Trophoblast cell (in vitro differentiated cells and primary cell): Measurements from ENCODE around the gene TACR2.
A peak's percentile ranks its signal among the peaks of the same experiment; 100 is the strongest.

Experiments
- DNase-seq, 2 donors: peaks; one replicate each; pipeline ENCODE4 v3.0.0-alpha.2; 2016
- H2AFZ ChIP-seq: 2 replicates; pipeline ENCODE4 v1.6.1; 2013; ENCODE audit warnings: low read length, moderate library complexity, mild to moderate bottlenecking; ENCODE audit not compliant: insufficient read depth, poor library complexity
- H2AK5ac ChIP-seq: 2 replicates; pipeline ENCODE4 v1.6.1; 2013; ENCODE audit warnings: mild to moderate bottlenecking, low read length
- H2BK120ac ChIP-seq: 2 replicates; pipeline ENCODE4 v1.6.1; 2013; ENCODE audit warnings: low read length, mild to moderate bottlenecking, moderate library complexity; ENCODE audit not compliant: insufficient read depth, poor library complexity
- H2BK12ac ChIP-seq: 2 replicates; pipeline ENCODE4 v1.6.1; 2013; ENCODE audit warnings: mild to moderate bottlenecking, low read length, moderate library complexity
- H2BK5ac ChIP-seq: 2 replicates; pipeline ENCODE4 v1.6.1; 2013; ENCODE audit warnings: low read length, low read depth, moderate library complexity, mild to moderate bottlenecking; ENCODE audit not compliant: poor library complexity
- H3K14ac ChIP-seq: 2 replicates; pipeline ENCODE4 v1.6.1; 2013; ENCODE audit warnings: mild to moderate bottlenecking, low read length
- H3K18ac ChIP-seq: 2 replicates; pipeline ENCODE4 v1.6.1; 2013; ENCODE audit warnings: mild to moderate bottlenecking, low read length
- H3K23ac ChIP-seq: 2 replicates; pipeline ENCODE4 v1.6.1; 2013; ENCODE audit warnings: low read length
- H3K27ac ChIP-seq: 2 replicates; pipeline ENCODE4 v1.5.1; 2013; ENCODE audit warnings: low read depth, mild to moderate bottlenecking, inconsistent platforms, low read length, moderate library complexity
- H3K27me3 ChIP-seq: 2 replicates; pipeline ENCODE4 v1.6.1; 2013; ENCODE audit warnings: inconsistent platforms, mild to moderate bottlenecking, low read length, moderate library complexity; ENCODE audit not compliant: insufficient read depth
- H3K36me3 ChIP-seq, 2 experiments: 1 replicate in 1 of 2; 2 replicates in 1 of 2; pipeline ENCODE4 v1.6.1; 2013; ENCODE audit warnings: low read length in 2 of 2, mild to moderate bottlenecking in 2 of 2, moderate library complexity in 1 of 2; ENCODE audit not compliant: insufficient read depth in 2 of 2, control insufficient read depth in 1 of 2
- H3K4ac ChIP-seq: 2 replicates; pipeline ENCODE4 v1.6.1; 2013; ENCODE audit warnings: low read depth, mild to moderate bottlenecking, low read length, moderate library complexity
- H3K4me1 ChIP-seq, 2 experiments: 1 replicate in 1 of 2; 2 replicates in 1 of 2; pipeline ENCODE4 v1.6.1; 2013; ENCODE audit warnings: low read length in 2 of 2, mild to moderate bottlenecking in 2 of 2, moderate library complexity in 1 of 2; ENCODE audit not compliant: insufficient read depth in 2 of 2, control insufficient read depth in 1 of 2
- H3K4me2 ChIP-seq: 2 replicates; pipeline ENCODE4 v1.6.1; 2013; ENCODE audit warnings: inconsistent platforms, mild to moderate bottlenecking, low read length, moderate library complexity
- H3K4me3 ChIP-seq: 2 replicates; pipeline ENCODE4 v1.5.1; 2013; ENCODE audit warnings: mild to moderate bottlenecking, low read depth, low read length, inconsistent platforms
- H3K79me1 ChIP-seq: one replicate; pipeline ENCODE4 v1.6.1; 2013; ENCODE audit warnings: low read length
- H3K79me2 ChIP-seq: 2 replicates; pipeline ENCODE4 v1.6.1; 2013; ENCODE audit warnings: low read length, mild to moderate bottlenecking; ENCODE audit not compliant: control insufficient read depth, insufficient read depth, poor library complexity
- H3K9ac ChIP-seq: 2 replicates; pipeline ENCODE4 v1.6.1; 2013; ENCODE audit warnings: mild to moderate bottlenecking, low read length
- H3K9me3 ChIP-seq: 2 replicates; pipeline ENCODE4 v1.6.1; 2013; ENCODE audit warnings: low read depth, mild to moderate bottlenecking, control low read depth, inconsistent platforms, low read length; ENCODE audit not compliant: insufficient read depth
- H4K12ac ChIP-seq: 2 replicates; pipeline ENCODE4 v1.6.1; 2013; ENCODE audit warnings: low read depth, mild to moderate bottlenecking, low read length, moderate library complexity
- H4K8ac ChIP-seq: 2 replicates; pipeline ENCODE4 v1.6.1; 2013; ENCODE audit warnings: low read depth, mild to moderate bottlenecking, low read length, moderate library complexity
- H4K91ac ChIP-seq: one replicate; pipeline ENCODE4 v1.6.1; 2013; ENCODE audit warnings: low read depth, mild to moderate bottlenecking, low read length, moderate library complexity
- WGBS: extraction: QIAGEN DNeasy Blood & Tissue Kit; methylation state at CpG from one replicate; pipeline ENCODE4 v1.1.7; 2013; ENCODE audit warnings: missing lambda C conversion rate; ENCODE audit not compliant: insufficient read length, insufficient coverage; ENCODE audit errors: extremely low coverage; 5-methylcytosine and 5-hydroxymethylcytosine counted together

TACR2 gene

DNA sequence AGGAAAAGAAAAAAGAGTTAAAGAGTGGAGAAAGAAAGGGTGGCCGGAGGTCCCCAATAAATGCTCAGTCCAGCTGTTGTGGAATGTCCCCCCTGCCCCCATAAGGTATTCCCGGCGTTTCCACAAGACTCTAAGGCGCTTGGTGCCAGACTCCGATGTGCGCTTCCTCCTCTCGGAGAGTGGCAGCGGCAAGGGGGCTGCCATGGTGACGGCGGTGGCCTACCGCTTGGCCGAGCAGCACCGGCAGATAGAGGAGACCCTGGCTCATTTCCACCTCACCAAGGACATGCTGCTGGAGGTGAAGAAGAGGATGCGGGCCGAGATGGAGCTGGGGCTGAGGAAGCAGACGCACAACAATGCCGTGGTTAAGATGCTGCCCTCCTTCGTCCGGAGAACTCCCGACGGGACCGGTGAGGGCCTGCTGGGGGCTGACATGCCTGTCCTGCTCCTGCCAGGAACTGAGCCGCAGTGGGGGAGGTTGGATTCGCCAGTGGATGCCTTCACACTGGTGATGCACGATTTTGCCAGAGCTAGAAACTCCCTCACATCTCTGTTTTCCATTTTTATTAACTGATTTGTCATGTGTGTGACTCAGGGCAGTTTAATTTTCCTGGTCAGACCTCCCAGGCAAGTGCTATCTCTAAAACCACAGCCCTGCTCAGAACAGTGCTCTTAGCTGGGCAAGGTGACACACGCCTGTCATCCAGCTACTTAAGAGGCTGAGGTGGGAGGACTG lies 34.2 kb downstream of the TACR2 start:
- H2BK5ac ChIP-seq = no peak overlapping the region
- no peak for DNase-seq
- H3K14ac ChIP-seq = no peak overlapping the region
- no peak overlapping the region for H4K8ac ChIP-seq
- no peaks in the 10 kb centered on the region for H3K9me3 ChIP-seq
- no peak overlapping the region for H3K4ac ChIP-seq
- no peak overlapping the region for H3K9ac ChIP-seq
- H3K4me2 ChIP-seq = no peak overlapping the region
- H3K4me3 ChIP-seq = peak overlapping the region; percentile 44
- H2BK12ac ChIP-seq = no peak overlapping the region
- no peak overlapping the region for H3K18ac ChIP-seq
- no peaks in the 10 kb centered on the region for H3K79me2 ChIP-seq
- H3K4me1 ChIP-seq = peaks cover 3 to 10% of the 10 kb centered on the region in 2 experiments
- H2AK5ac ChIP-seq = no peak overlapping the region
- no peaks in the 10 kb centered on the region for H3K27me3 ChIP-seq
- no peak overlapping the region for H4K91ac ChIP-seq
- H3K27ac ChIP-seq = no peak overlapping the region
- H3K79me1 ChIP-seq = no peaks in the 10 kb centered on the region
- no peak overlapping the region for H4K12ac ChIP-seq
- WGBS = no CpG with 5 or more reads among the region's 26 CpGs
- H2BK120ac ChIP-seq = no peak overlapping the region
- peaks cover 33 to 56% of the 10 kb centered on the region in 2 experiments for H3K36me3 ChIP-seq
- no peak overlapping the region for H3K23ac ChIP-seq
- H2AFZ ChIP-seq = no peak overlapping the region

DNA sequence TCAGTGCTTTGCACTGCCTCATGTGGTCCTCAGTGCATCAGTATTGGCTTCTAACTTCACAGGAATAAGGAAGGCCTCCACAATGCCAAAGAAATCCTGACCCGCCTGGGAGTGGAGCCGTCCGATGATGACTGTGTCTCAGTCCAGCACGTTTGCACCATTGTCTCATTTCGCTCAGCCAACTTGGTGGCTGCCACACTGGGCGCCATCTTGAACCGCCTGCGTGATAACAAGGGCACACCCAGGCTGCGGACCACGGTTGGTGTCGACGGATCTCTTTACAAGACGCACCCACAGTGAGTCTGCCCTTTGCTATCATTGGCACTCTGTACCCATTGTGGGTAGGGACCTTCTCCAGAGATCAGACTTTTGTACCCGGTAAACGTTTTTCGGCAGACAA lies 36.9 kb downstream of the TACR2 start:
- Histone ChIP-seq H4K12ac (no peak overlapping the region), H3K9ac (no peak overlapping the region), H3K4me1 (peaks cover 5 to 17% of the 10 kb centered on the region in 2 experiments), H3K14ac (no peak overlapping the region), H2BK120ac (no peak overlapping the region), H3K9me3 (no peaks in the 10 kb centered on the region), H4K91ac (no peak overlapping the region), H2BK12ac (no peak overlapping the region), H3K4me3 (no peak overlapping the region), H3K27me3 (no peaks in the 10 kb centered on the region), H2BK5ac (no peak overlapping the region), H3K4ac (no peak overlapping the region), H2AFZ (no peak overlapping the region), H3K4me2 (no peak overlapping the region), H3K36me3 (peaks cover 38 to 54% of the 10 kb centered on the region in 2 experiments), H3K79me1 (no peaks in the 10 kb centered on the region), H4K8ac (no peak overlapping the region), H3K18ac (no peak overlapping the region), H3K27ac (no peak overlapping the region), H2AK5ac (no peak overlapping the region), H3K79me2 (no peaks in the 10 kb centered on the region), H3K23ac (no peak overlapping the region)
- no CpG with 5 or more reads among the region's 16 CpGs for WGBS
- DNase-seq = no peak

DNA sequence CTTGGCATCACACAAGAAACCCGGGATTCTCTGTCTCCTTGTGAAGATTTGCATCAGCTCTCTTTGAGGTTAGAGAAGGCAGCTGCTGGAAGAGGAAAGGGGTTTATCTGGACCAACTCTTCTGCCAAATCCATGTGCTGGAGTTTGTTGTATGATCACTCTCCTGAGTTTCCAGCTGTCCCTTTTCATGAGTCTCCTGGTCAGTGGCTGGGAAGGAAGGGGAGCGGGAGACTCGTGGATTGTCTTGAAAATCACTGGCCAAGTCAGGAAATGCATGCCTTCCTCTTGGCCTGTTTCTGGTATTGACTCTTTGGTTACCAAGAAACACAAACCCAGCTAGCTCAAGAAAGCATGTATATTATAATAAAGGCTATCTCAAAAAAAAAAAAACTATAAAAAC lies 38.8 kb downstream of the TACR2 start:
- Histone ChIP-seq H3K9me3 (no peaks in the 10 kb centered on the region), H3K4ac (no peak overlapping the region), H3K23ac (no peak overlapping the region), H2BK12ac (no peak overlapping the region), H4K91ac (no peak overlapping the region), H4K8ac (no peak overlapping the region), H3K36me3 (peaks cover 40 to 52% of the 10 kb centered on the region in 2 experiments), H3K27me3 (no peaks in the 10 kb centered on the region), H3K18ac (no peak overlapping the region), H4K12ac (no peak overlapping the region), H3K4me2 (no peak overlapping the region), H3K9ac (no peak overlapping the region), H3K27ac (peak overlapping the region; percentile 38), H3K4me3 (no peak overlapping the region), H3K14ac (no peak overlapping the region), H3K79me1 (no peaks in the 10 kb centered on the region), H3K79me2 (no peaks in the 10 kb centered on the region), H2BK5ac (no peak overlapping the region), H2AK5ac (no peak overlapping the region), H2AFZ (no peak overlapping the region), H3K4me1 (peaks cover 5 to 16% of the 10 kb centered on the region in 2 experiments), H2BK120ac (no peak overlapping the region)
- no peak for DNase-seq
- WGBS = no CpG with 5 or more reads among the region's 3 CpGs

DNA sequence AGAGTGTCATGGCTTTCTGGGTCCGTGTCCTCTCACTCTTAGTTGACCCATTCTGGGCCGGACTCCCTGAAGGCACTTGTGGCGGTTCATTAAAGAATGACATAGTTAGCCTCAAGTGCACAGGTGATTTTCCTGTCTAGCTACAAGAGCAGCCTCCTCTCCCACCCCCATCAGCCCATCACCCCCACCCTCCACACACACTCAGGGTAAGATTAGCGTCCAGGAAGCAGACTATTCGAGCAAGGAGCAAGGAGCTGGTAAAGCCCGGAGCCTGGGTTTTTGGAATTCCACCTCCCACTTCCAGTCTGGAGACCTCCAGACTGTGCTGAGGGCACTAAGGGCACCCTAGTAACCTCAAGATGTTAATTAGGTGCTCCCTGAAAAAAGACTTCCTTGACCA lies 39.5 kb downstream of the TACR2 start:
- H2BK5ac ChIP-seq = no peak overlapping the region
- no peak overlapping the region for H4K12ac ChIP-seq
- no peak overlapping the region for H3K27ac ChIP-seq

More for the DNA sequence above, 39.5 kb downstream of the TACR2 start:
- Histone ChIP-seq H3K4ac (no peak overlapping the region), H3K79me1 (no peaks in the 10 kb centered on the region), H3K18ac (no peak overlapping the region), H3K9me3 (no peaks in the 10 kb centered on the region), H3K27me3 (no peaks in the 10 kb centered on the region), H3K23ac (no peak overlapping the region), H3K14ac (no peak overlapping the region), H3K9ac (no peak overlapping the region), H3K4me3 (no peak overlapping the region), H4K8ac (no peak overlapping the region), H3K4me2 (no peak overlapping the region), H2BK120ac (no peak overlapping the region), H3K79me2 (no peaks in the 10 kb centered on the region), H4K91ac (no peak overlapping the region), H2BK12ac (no peak overlapping the region), H2AFZ (no peak overlapping the region), H3K36me3 (peaks cover 35 to 45% of the 10 kb centered on the region in 2 experiments), H2AK5ac (no peak overlapping the region), H3K4me1 (peaks cover 5 to 16% of the 10 kb centered on the region in 2 experiments)
- no peak for DNase-seq
- WGBS = no CpG with 5 or more reads among the region's 6 CpGs
